ENCODE data around the gene MXRA7.

DNA sequence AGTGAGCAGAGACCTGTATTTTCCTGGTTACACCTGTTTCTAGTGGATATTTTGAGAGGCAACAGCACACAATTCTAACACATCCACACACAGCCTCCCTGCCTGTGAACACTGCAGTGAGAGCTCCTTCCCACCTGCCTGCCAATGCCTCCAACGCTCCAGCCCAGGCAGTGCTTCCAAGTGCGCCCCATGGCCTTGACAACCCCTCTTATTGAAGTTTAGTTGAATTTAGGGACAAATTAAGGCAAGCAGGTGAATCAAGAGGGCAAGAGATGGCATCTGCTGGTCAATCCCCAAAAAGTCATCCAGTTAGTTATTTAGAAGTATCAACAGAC is 4.7 kb upstream of the MXRA7 start:
- TF ChIP-seq, protein P1, sequence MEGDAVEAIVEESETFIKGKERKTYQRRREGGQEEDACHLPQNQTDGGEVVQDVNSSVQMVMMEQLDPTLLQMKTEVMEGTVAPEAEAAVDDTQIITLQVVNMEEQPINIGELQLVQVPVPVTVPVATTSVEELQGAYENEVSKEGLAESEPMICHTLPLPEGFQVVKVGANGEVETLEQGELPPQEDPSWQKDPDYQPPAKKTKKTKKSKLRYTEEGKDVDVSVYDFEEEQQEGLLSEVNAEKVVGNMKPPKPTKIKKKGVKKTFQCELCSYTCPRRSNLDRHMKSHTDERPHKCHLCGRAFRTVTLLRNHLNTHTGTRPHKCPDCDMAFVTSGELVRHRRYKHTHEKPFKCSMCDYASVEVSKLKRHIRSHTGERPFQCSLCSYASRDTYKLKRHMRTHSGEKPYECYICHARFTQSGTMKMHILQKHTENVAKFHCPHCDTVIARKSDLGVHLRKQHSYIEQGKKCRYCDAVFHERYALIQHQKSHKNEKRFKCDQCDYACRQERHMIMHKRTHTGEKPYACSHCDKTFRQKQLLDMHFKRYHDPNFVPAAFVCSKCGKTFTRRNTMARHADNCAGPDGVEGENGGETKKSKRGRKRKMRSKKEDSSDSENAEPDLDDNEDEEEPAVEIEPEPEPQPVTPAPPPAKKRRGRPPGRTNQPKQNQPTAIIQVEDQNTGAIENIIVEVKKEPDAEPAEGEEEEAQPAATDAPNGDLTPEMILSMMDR (IDR thresholded peaks at IDR 0.05) = no peak
- no peak for TF ChIP-seq EZH2 (IDR thresholded peaks at IDR 0.05)
- TF ChIP-seq EZH2phosphoT487 (IDR thresholded peaks at IDR 0.05) = no peak
